Activated effector memory CD4-positive, alpha-beta T cell treated with Interleukin-2 at 50 U/mL for 16 hours (primary cell): Measurements from ENCODE around the gene NKTR.
"Not testable (repeated sequence)": the region's sequence is repeated elsewhere in the genome, so short reads cannot be mapped to it uniquely, and the experiment has no call there.

Source experiments
- DNase-seq: peaks from one replicate; pipeline ENCODE4 v3.0.0-alpha.2; 2020

Gene NKTR

GRCh38 chr3:42597098-42597497 is 3.4 kb upstream of the NKTR start:
- not testable (repeated sequence) for DNase-seq

GRCh38 chr3:42600958-42601675 is 631 bp downstream of the NKTR start:
- DNase-seq, result peak; percentile 46

GRCh38 chr3:42601896-42602581 is 1.6 kb downstream of the NKTR start:
- DNase-seq, result no peak

- no peak for DNase-seq
Measured at GRCh38 chr3:42602961-42603360, 2.5 kb downstream of the NKTR start.

- DNase-seq, result no peak
Measured at GRCh38 chr3:42605546-42606173, 5.2 kb downstream of the NKTR start.

GRCh38 chr3:42608581-42608980 is 8.1 kb downstream of the NKTR start:
- DNase-seq, result no peak

GRCh38 chr3:42610976-42611375 is 10.5 kb downstream of the NKTR start:
- no peak for DNase-seq

- no peak for DNase-seq
Measured at GRCh38 chr3:42612217-42612616, 11.7 kb downstream of the NKTR start.

- DNase-seq, result no peak
Measured at GRCh38 chr3:42612928-42613327, 12.4 kb downstream of the NKTR start.

GRCh38 chr3:42613462-42613861 is 13.0 kb downstream of the NKTR start:
- no peak for DNase-seq

GRCh38 chr3:42631620-42632019 is 31.1 kb downstream of the NKTR start:
- DNase-seq, result no peak

- DNase-seq, result no peak
Measured at GRCh38 chr3:42632146-42632545, 31.7 kb downstream of the NKTR start.

GRCh38 chr3:42633544-42633943 is 33.1 kb downstream of the NKTR start:
- DNase-seq, result no peak

- DNase-seq, result no peak
Measured at GRCh38 chr3:42635111-42635510, 34.6 kb downstream of the NKTR start.

GRCh38 chr3:42637001-42637400 is 36.5 kb downstream of the NKTR start:
- no peak for DNase-seq

GRCh38 chr3:42638339-42638842 is 37.9 kb downstream of the NKTR start:
- DNase-seq, result no peak

- DNase-seq, result no peak
Measured at GRCh38 chr3:42639192-42639591, 38.7 kb downstream of the NKTR start.

- DNase-seq, result no peak
Measured at GRCh38 chr3:42640129-42640528, 39.6 kb downstream of the NKTR start.

- DNase-seq, result no peak
Measured at GRCh38 chr3:42640771-42641370, 40.4 kb downstream of the NKTR start.

GRCh38 chr3:42647821-42648459 is 47.5 kb downstream of the NKTR start:
- DNase-seq, result no peak

GRCh38 chr3:42649006-42649405 is 48.5 kb downstream of the NKTR start:
- no peak for DNase-seq

GRCh38 chr3:42649783-42650182 is 49.3 kb downstream of the NKTR start:
- no peak for DNase-seq
